HG03521 (cell line): ENCODE data around the gene F8A3.
"Not testable (repeated sequence)": the region's sequence is repeated elsewhere in the genome, so short reads cannot be mapped to it uniquely, and the experiment has no call there.

Experiments
- ATAC-seq: cut with Tn5 transposase; IDR thresholded peaks from one replicate; pipeline ENCODE4 v1.9.1; 2021; ENCODE audit warnings: mild to moderate bottlenecking, moderate library complexity; ENCODE audit not compliant: unreplicated experiment

F8A3 gene

GRCh38 chrX:155458471-155458870 is at the start of gene F8A3:
Gene F8A3 (minus strand): TSS chrX:155458620. CDS start chrX:155458600, 20 bp downstream.
- ATAC-seq, result peak; percentile 71

GRCh38 chrX:155505296-155505695 is 46.9 kb upstream of the F8A3 start:
- ATAC-seq, result no peak

- ATAC-seq, result not testable (repeated sequence)
These were observed 36.7 kb upstream of the F8A3 start for GRCh38 chrX:155495134-155495533.

GRCh38 chrX:155491421-155491820 is 33.0 kb upstream of the F8A3 start:
- ATAC-seq, result not testable (repeated sequence)

GRCh38 chrX:155477136-155477535 is 18.7 kb upstream of the F8A3 start:
- not testable (repeated sequence) for ATAC-seq

GRCh38 chrX:155466269-155466938 is 8.0 kb upstream of the F8A3 start:
- not testable (repeated sequence) for ATAC-seq

GRCh38 chrX:155460501-155460900 is 2.1 kb upstream of the F8A3 start:
- ATAC-seq, result not testable (repeated sequence)

- ATAC-seq, result peak; percentile 41
These were observed 516 bp downstream of the F8A3 start for GRCh38 chrX:155457761-155458447.

GRCh38 chrX:155441097-155441496 is 17.3 kb downstream of the F8A3 start:
- ATAC-seq, result no peak

- no peak for ATAC-seq
These were observed 22.7 kb downstream of the F8A3 start for GRCh38 chrX:155435744-155436112.

GRCh38 chrX:155434906-155435743 is 23.3 kb downstream of the F8A3 start:
- no peak for ATAC-seq

- ATAC-seq, result no peak
These were observed 40.7 kb downstream of the F8A3 start for GRCh38 chrX:155417769-155418168.
